Measurements from ENCODE around the gene TAF3. TPM values are rescaled to one million over a fixed set of nuclear protein-coding genes. Genes with fewer than 3 reads are reported as not detected.

The TAF3 gene
- polyA plus RNA-seq, 3 donors = 1.6 to 3.9 (median 3.4) TPM

DNA sequence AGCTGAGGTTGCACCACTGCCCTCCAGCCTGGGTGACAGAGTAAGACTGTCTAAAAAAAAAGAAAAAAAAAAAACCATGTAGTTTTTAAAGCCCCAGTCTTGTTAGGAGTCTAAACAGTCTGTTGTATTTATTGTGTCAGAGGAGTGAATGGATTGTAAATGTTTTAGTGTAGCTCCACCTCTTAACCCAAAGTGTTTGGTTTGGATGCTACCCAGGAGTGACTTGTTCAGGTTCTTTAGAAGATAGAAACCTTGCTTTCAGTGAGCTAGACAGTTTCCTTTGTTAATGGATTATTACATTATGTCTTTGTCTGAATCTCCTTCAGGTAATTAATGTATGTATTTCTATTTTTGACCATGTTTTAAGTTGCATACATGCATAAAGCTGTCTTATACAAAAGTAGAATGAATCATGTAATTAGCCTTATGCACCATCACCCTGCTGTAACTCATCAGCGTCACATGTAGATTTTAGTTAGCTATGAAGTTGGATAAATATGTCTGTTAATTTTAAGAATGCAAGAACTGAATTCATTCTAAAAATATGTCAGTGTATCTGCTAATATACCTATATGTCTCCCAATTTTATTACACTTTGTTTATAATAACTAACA lies 97.7 kb downstream of the TAF3 start:
- Mint-ChIP-seq H3K4me1 (no peaks in the 10 kb centered on the region), H3K36me3 (peaks cover 0 to 6% of the 10 kb centered on the region in 2 donors), H3K9me3 (peaks cover 0 to 8% (median 3%) of the 10 kb centered on the region in 7 donors), H3K4me3 (no peak overlapping the region), H3K27me3 (ENCODE audit: low read depth in 3 of 3) (no peaks in the 10 kb centered on the region), H3K27ac (no peak overlapping the region)
- no peak for DNase-seq
- no peak overlapping the region for H2AFZ ChIP-seq (ENCODE audit: insufficient read depth, low read depth, low read length, poor library complexity, severe bottlenecking)
- no peak overlapping the region for H3K4me2 ChIP-seq (replicated peaks; ENCODE audit: extremely low read depth, low read length, poor library complexity, severe bottlenecking)
- no peak for TF ChIP-seq CTCF (IDR thresholded peaks at IDR 0.05)
- no peaks in the 10 kb centered on the region for H3K36me3 ChIP-seq (replicated peaks in 1 of 2; ENCODE audit: control insufficient read depth in 1 of 2, insufficient read depth in 2 of 2, low read length in 2 of 2)
- no peak overlapping the region for H3K9ac ChIP-seq (ENCODE audit: insufficient read depth, low read length, poor library complexity, severe bottlenecking)
- H3K4me3 ChIP-seq (replicated peaks in 1 of 3; ENCODE audit: low read depth in 2 of 3, low read length in 3 of 3) = no peak overlapping the region
- H3K27ac ChIP-seq (ENCODE audit: low read depth in 1 of 2, low read length in 2 of 2) = no peak overlapping the region
- intact Hi-C loops (cut with micrococcal nuclease) = no loop called here
- peaks cover 5% of the 10 kb centered on the region for H3K79me2 ChIP-seq (ENCODE audit: insufficient read depth, low read length)
- H3K4me1 ChIP-seq (ENCODE audit: control insufficient read depth in 1 of 2, insufficient read depth in 2 of 2, low read length in 2 of 2) = no peaks in the 10 kb centered on the region
- no peaks in the 10 kb centered on the region for H3K27me3 ChIP-seq (ENCODE audit: control insufficient read depth in 2 of 2, insufficient read depth in 2 of 2, low read length in 2 of 2)
- no peaks in the 10 kb centered on the region for H4K20me1 ChIP-seq (ENCODE audit: insufficient read depth, low read length)
- H3K9me3 ChIP-seq (replicated peaks in 1 of 2; ENCODE audit: control insufficient read depth in 1 of 2, insufficient read depth in 1 of 2, low read length in 2 of 2) = no peaks in the 10 kb centered on the region
- WGBS (ENCODE audit: insufficient coverage) = no CpG with 5 or more reads among the region's 1 CpG

- WGBS (ENCODE audit: insufficient coverage) = 91% methylated on average over 5 of the region's 5 CpGs
- Mint-ChIP-seq H3K36me3 (no peaks in the 10 kb centered on the region), H3K27ac (no peak overlapping the region), H3K9me3 (peaks cover 0 to 8% (median 3%) of the 10 kb centered on the region in 7 donors), H3K4me3 (no peak overlapping the region), H3K27me3 (ENCODE audit: low read depth in 3 of 3) (no peaks in the 10 kb centered on the region), H3K4me1 (no peaks in the 10 kb centered on the region)
- Histone ChIP-seq H4K20me1 (ENCODE audit: insufficient read depth, low read length) (no peaks in the 10 kb centered on the region), H3K27ac (ENCODE audit: low read depth in 1 of 2, low read length in 2 of 2) (no peak overlapping the region), H3K4me2 (replicated peaks; ENCODE audit: extremely low read depth, low read length, poor library complexity, severe bottlenecking) (no peak overlapping the region), H3K27me3 (ENCODE audit: control insufficient read depth in 2 of 2, insufficient read depth in 2 of 2, low read length in 2 of 2) (no peaks in the 10 kb centered on the region), H3K9ac (ENCODE audit: insufficient read depth, low read length, poor library complexity, severe bottlenecking) (no peak overlapping the region), H3K9me3 (replicated peaks in 1 of 2; ENCODE audit: control insufficient read depth in 1 of 2, insufficient read depth in 1 of 2, low read length in 2 of 2) (no peaks in the 10 kb centered on the region), H2AFZ (ENCODE audit: insufficient read depth, low read depth, low read length, poor library complexity, severe bottlenecking) (no peak overlapping the region), H3K4me3 (replicated peaks in 1 of 3; ENCODE audit: low read depth in 2 of 3, low read length in 3 of 3) (no peak overlapping the region), H3K4me1 (ENCODE audit: control insufficient read depth in 1 of 2, insufficient read depth in 2 of 2, low read length in 2 of 2) (no peaks in the 10 kb centered on the region), H3K36me3 (replicated peaks in 1 of 2; ENCODE audit: control insufficient read depth in 1 of 2, insufficient read depth in 2 of 2, low read length in 2 of 2) (no peaks in the 10 kb centered on the region), H3K79me2 (ENCODE audit: insufficient read depth, low read length) (peaks cover 5% of the 10 kb centered on the region)
- DNase-seq = no peak
- intact Hi-C loops (cut with micrococcal nuclease) = no loop called here
- no peak for TF ChIP-seq CTCF (IDR thresholded peaks at IDR 0.05)
These were observed 99.4 kb downstream of the TAF3 start for GRCh38 chr10:7917736-7918135.
